A549 (cell line): ENCODE results near the gene HOOK1. TPM values are rescaled to one million over a fixed set of nuclear protein-coding genes. Genes with fewer than 3 reads are reported as not detected.
"Not testable (repeated sequence)": the region's sequence is repeated elsewhere in the genome, so short reads cannot be mapped to it uniquely, and the experiment has no call there.

Source experiments
- ATAC-seq, 2 experiments: fragments of 200-7000 bp in 1 of 2; fragments of >200 bp in 1 of 2; cut with Nextera tagmentation in 1 of 2; cut with Tn5 transposase in 1 of 2; 3 replicates each; pipeline versions ENCODE4 v1.8.0 to v1.9.1; 2018 to 2020; ENCODE audit warnings: mild to moderate bottlenecking in 1 of 2, moderate library complexity in 1 of 2
- CTCF ChIA-PET: fragments of 300-600 bp; sonication (Branson Sonifier 250); formaldehyde crosslinking; extraction: SDS; loops from one replicate; lab custom pipeline; 2021; ENCODE audit warnings: antibody characterized with exemption, inconsistent platforms; lab: Yijun Ruan, JAX
- POLR2A ChIA-PET: fragments of 350-600 bp; formaldehyde crosslinking; extraction: SDS; loops from one replicate; lab custom pipeline; 2021; ENCODE audit warnings: antibody characterized with exemption, inconsistent platforms; lab: Yijun Ruan, JAX
- DNase-seq, 2 experiments: peaks; one replicate each; pipeline versions ENCODE4 v3.0.0 to v3.0.0-alpha.2; 2011 to 2016; ENCODE audit warnings: low read depth in 1 of 2, low spot score in 1 of 2
- FAIRE-seq: peaks from 2 replicates; lab custom pipeline; 2011; peaks lifted over from hg19 to GRCh38; lab: Jason Lieb, UNC
- H3K27ac ChIP-seq, 2 experiments: fragments of >200 bp; sonication (Bioruptor Twin); formaldehyde crosslinking; 3 replicates each; pipeline ENCODE4 v1.5.1; 2016 to 2017
- H3K4me1 ChIP-seq: fragments of >200 bp; sonication (Bioruptor Twin); formaldehyde crosslinking; 3 replicates; pipeline ENCODE4 v1.6.1; 2016
- H3K4me2 ChIP-seq: fragments of >200 bp; sonication (Bioruptor Twin); formaldehyde crosslinking; 3 replicates; pipeline ENCODE4 v1.6.1; 2016
- H3K4me3 ChIP-seq: fragments of >200 bp; sonication (Bioruptor Twin); formaldehyde crosslinking; 3 replicates; pipeline ENCODE4 v1.5.1; 2016
- H3K9me3 ChIP-seq: fragments of >200 bp; sonication (Bioruptor Twin); formaldehyde crosslinking; 3 replicates; pipeline ENCODE4 v1.6.1; 2016
- CHD4 ChIP-seq: fragments of 200-600 bp; sonication (generic); IDR thresholded peaks from 2 replicates; pipeline ENCODE4 v1.6.1; 2016; ENCODE audit warnings: antibody characterized with exemption, mild to moderate bottlenecking, borderline replicate concordance
- EHF ChIP-seq: fragments of 250-450 bp; sonication (Bioruptor Pico); IDR thresholded peaks from 2 replicates; pipeline ENCODE4 v1.5.0; 2020; ENCODE audit warnings: mild to moderate bottlenecking
- EHMT2 ChIP-seq: fragments of 200-600 bp; sonication (generic); IDR thresholded peaks from 2 replicates; pipeline ENCODE4 v1.6.1; 2016; ENCODE audit warnings: antibody characterized with exemption, low read depth, mild to moderate bottlenecking, moderate library complexity
- FOSB ChIP-seq: fragments of 250-450 bp; sonication (Bioruptor Pico); IDR thresholded peaks from 2 replicates; pipeline ENCODE4 v1.5.0; 2020; ENCODE audit warnings: mild to moderate bottlenecking, moderate library complexity
- FOSL2 ChIP-seq, 2 experiments: fragments of 450-650 bp in 1 of 2; fragments of >200 bp in 1 of 2; sonication (Bioruptor Twin) in 1 of 2; formaldehyde crosslinking; IDR thresholded peaks; 2 replicates each; pipeline versions ENCODE4 v1.5.0 to v1.6.1; 2016 to 2020; ENCODE audit warnings: mild to moderate bottlenecking in 1 of 2, moderate library complexity in 1 of 2
- FOXS1 ChIP-seq: fragments of 250-450 bp; sonication (Bioruptor Pico); IDR thresholded peaks from 2 replicates; pipeline ENCODE4 v1.5.0; 2020; ENCODE audit warnings: mild to moderate bottlenecking, moderate library complexity
- HDAC2 ChIP-seq: fragments of 200-600 bp; sonication (generic); IDR thresholded peaks from 2 replicates; pipeline ENCODE4 v1.6.1; 2016
- HOXA7 ChIP-seq: fragments of 250-450 bp; sonication (Bioruptor Pico); IDR thresholded peaks from 2 replicates; pipeline ENCODE4 v1.5.0; 2020; ENCODE audit warnings: mild to moderate bottlenecking, moderate library complexity
- HOXB5 ChIP-seq: fragments of 250-450 bp; sonication (Bioruptor Pico); IDR thresholded peaks from 2 replicates; pipeline ENCODE4 v1.5.0; 2020; ENCODE audit warnings: mild to moderate bottlenecking, moderate library complexity
- JUNB ChIP-seq: fragments of >200 bp; sonication (Bioruptor Twin); formaldehyde crosslinking; IDR thresholded peaks from 2 replicates; pipeline ENCODE4 v1.6.1; 2016
- KDM1A ChIP-seq: fragments of 200-600 bp; sonication (generic); IDR thresholded peaks from 2 replicates; pipeline ENCODE4 v1.6.1; 2016; ENCODE audit warnings: low read depth, mild to moderate bottlenecking
- MAZ ChIP-seq: fragments of 150-350 bp; IDR thresholded peaks from 2 replicates; pipeline ENCODE4 v1.6.1; 2014; ENCODE audit warnings: antibody characterized with exemption, low read depth, low read length, borderline replicate concordance
- NFE2L2 ChIP-seq: fragments of 150-350 bp; conservative IDR thresholded peaks from 2 replicates; pipeline ENCODE4 v1.6.1; 2014; ENCODE audit warnings: low read length
- NR3C1 ChIP-seq: fragments of >200 bp; sonication (Bioruptor Twin); formaldehyde crosslinking; IDR thresholded peaks from 3 replicates; pipeline ENCODE4 v1.6.1; 2017
- POLR2A ChIP-seq: IDR thresholded peaks from 2 replicates; pipeline ENCODE4 v1.6.1; 2012; ENCODE audit warnings: mild to moderate bottlenecking, low read length
- RNF2 ChIP-seq: fragments of 200-600 bp; sonication (generic); IDR thresholded peaks from 2 replicates; pipeline ENCODE4 v1.6.1; 2016; ENCODE audit warnings: low read depth, mild to moderate bottlenecking, antibody characterized with exemption, moderate library complexity, borderline replicate concordance
- SMC3 ChIP-seq: fragments of >200 bp; sonication (Bioruptor Twin); formaldehyde crosslinking; IDR thresholded peaks from 3 replicates; pipeline ENCODE4 v1.6.1; 2018; ENCODE audit warnings: inconsistent platforms
- SREBF2 ChIP-seq: fragments of 450-650 bp; IDR thresholded peaks from 2 replicates; pipeline ENCODE4 v1.6.1; 2014; ENCODE audit warnings: mild to moderate bottlenecking, moderate library complexity
- ZC3H11A ChIP-seq: fragments of 450-650 bp; IDR thresholded peaks from 2 replicates; pipeline ENCODE4 v1.6.1; 2014; ENCODE audit warnings: antibody characterized with exemption, mild to moderate bottlenecking
- ZNF302 ChIP-seq: fragments of 250-450 bp; sonication (Bioruptor Pico); IDR thresholded peaks from 2 replicates; pipeline ENCODE4 v1.9.0; 2021; ENCODE audit warnings: inconsistent platforms, mild to moderate bottlenecking, moderate library complexity
- WGBS: methylation state at CpG from one replicate; pipeline ENCODE4 v1.1.6; 2017; ENCODE audit errors: missing lambda C conversion rate; 5-methylcytosine and 5-hydroxymethylcytosine counted together
- polyA plus RNA-seq, 4 experiments: library from polyadenylated mRNA; depleted of rRNA in 3 of 4; stranded (reverse); fragments of >200 nt; fragmentation: RNase III in 1 of 4; extraction: RNeasy Plus Mini Kit Qiagen cat#74134 plus additional on column Dnase treatment in 1 of 4; gene quantifications; 2 replicates in 3 of 4; 3 replicates in 1 of 4; pipeline ENCODE4 v1.2.3, GENCODE V29; 2011 to 2017
- TF ChIP-seq, protein P1 (sequence below): IDR thresholded peaks from 2 replicates; pipeline ENCODE4 v1.6.1; 2012
- TF ChIP-seq, protein P2 (sequence below): fragments of 450-650 bp; IDR thresholded peaks from 2 replicates; pipeline ENCODE4 v1.6.1; 2014; ENCODE audit warnings: antibody characterized with exemption
- TF ChIP-seq, protein P3 (sequence below): fragments of 250-450 bp; sonication (Bioruptor Pico); IDR thresholded peaks from 2 replicates; pipeline ENCODE4 v1.5.0; 2020; ENCODE audit warnings: low read depth, mild to moderate bottlenecking, moderate library complexity
- TF ChIP-seq, protein P4 (sequence below): fragments of >200 bp; sonication (Bioruptor Twin); formaldehyde crosslinking; IDR thresholded peaks from 3 replicates; pipeline ENCODE4 v1.5.1; 2016

The HOOK1 gene
- polyA plus RNA-seq, 2 of the 4 experiments (the other 2 are of a cell fraction), result 0.46 to 1.3 TPM

DNA sequence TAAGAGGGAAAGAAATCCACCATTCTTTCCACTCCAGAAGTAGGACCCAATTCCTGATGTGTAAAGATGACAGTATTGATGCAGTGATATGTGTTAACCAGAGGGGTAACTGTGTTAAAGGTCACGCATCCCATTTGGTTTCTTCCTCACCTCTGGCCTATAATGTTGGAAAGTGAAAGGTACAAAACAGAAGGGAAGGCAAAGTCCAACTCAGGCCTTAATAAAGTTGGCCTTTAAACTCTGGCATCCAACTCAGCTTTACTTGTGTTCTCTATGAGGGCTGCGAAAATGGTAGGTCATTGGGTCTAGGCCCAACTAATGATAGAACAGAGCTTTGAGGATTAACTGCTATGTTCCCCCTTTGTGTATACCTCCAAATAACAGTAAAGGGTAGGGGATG lies 93.9 kb downstream of the HOOK1 start:
- FAIRE-seq, result no peak
- DNase-seq, result no peak
- no peak for ATAC-seq
- 82% methylated on average over 2 of the region's 2 CpGs for WGBS
- H3K4me2 ChIP-seq, result no peak overlapping the region
- TF ChIP-seq, protein P1, sequence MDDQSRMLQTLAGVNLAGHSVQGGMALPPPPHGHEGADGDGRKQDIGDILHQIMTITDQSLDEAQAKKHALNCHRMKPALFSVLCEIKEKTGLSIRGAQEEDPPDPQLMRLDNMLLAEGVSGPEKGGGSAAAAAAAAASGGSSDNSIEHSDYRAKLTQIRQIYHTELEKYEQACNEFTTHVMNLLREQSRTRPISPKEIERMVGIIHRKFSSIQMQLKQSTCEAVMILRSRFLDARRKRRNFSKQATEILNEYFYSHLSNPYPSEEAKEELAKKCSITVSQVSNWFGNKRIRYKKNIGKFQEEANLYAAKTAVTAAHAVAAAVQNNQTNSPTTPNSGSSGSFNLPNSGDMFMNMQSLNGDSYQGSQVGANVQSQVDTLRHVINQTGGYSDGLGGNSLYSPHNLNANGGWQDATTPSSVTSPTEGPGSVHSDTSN, result no peak
- TF ChIP-seq JUNB (no peak), NR3C1 (no peak), FOXS1 (no peak), ZC3H11A (no peak)
- H3K27ac ChIP-seq, result no peak overlapping the region
- CTCF ChIA-PET, result interaction anchor here (1.7 kb wide), 1 partner anchor 39 kb away, joined by 4 read pairs; no protein-coding TSS in a partner anchor
- no peak overlapping the region for H3K4me3 ChIP-seq
- no peaks in the 10 kb centered on the region for H3K4me1 ChIP-seq
- no peaks in the 10 kb centered on the region for H3K9me3 ChIP-seq
- POLR2A ChIA-PET, result no interaction called here

DNA sequence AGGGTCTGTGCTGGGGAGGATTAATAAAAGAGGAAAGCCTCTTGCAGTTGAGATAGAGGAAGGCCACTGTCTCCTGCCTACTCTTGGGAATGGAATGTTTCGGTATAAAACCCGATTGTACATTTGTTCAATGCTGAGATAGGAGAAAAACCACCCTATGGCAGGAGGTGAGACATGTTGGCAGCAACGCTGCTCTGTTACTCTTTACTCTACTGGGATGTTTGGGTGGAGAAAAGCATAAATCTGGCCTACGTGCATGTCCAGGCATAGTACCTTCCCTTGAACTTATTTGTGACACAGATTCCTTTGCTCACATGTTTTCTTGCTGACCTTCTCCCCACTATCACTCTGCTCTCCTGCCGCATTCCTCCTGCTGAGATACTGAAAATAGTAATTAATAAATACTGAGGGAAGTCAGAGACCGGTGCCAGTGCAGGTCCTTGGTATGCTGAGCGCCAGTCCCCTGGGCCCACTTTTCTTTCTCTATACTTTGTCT lies 100.1 kb downstream of the HOOK1 start:
- ATAC-seq, FAIRE-seq, H3K4me2 ChIP-seq, POLR2A ChIA-PET, CTCF ChIA-PET, H3K27ac ChIP-seq, H3K4me3 ChIP-seq, DNase-seq, H3K9me3 ChIP-seq, H3K4me1 ChIP-seq: not testable (repeated sequence)
- WGBS, result 34% methylated on average over 7 of the region's 7 CpGs

DNA sequence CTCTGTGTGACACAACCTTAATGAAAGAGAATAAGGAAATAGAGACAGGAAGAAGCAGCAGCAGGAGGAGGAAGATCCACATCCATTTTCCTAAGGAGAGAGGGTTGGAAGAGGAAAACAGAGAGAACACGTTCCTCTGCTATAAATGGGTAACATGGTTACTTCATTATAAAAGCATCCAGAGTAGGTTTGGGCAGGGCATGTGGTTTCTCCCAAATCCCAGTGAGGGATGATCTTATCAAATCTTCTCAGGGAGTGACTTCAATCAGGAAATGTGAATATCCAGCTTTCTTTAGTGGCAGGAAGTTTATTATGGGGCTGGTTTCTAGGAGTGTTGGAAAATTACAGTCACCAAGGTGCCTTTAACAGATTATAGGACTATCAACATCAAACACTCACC lies 100.8 kb downstream of the HOOK1 start:
- no peak overlapping the region for H3K27ac ChIP-seq
- no peaks in the 10 kb centered on the region for H3K9me3 ChIP-seq
- no peaks in the 10 kb centered on the region for H3K4me1 ChIP-seq
- CTCF ChIA-PET, result interaction anchor here (0.7 kb wide), 1 partner anchor 1482 kb away, joined by 3 read pairs; no protein-coding TSS in a partner anchor
- TF ChIP-seq CHD4 (no peak), HOXA7 (CRISPR knock-in tag) (no peak), POLR2A (no peak), ZC3H11A (no peak), FOSB (CRISPR knock-in tag) (no peak), HDAC2 (no peak), RNF2 (no peak), SREBF2 (no peak), EHF (CRISPR knock-in tag) (no peak), FOXS1 (no peak), NFE2L2 (no peak), FOSL2 (IDR thresholded peaks at IDR 0.05) (no peak), FOSL2 (CRISPR knock-in tag; IDR thresholded peaks at IDR 0.05) (no peak), HOXB5 (CRISPR knock-in tag) (no peak)
- TF ChIP-seq, protein P2, sequence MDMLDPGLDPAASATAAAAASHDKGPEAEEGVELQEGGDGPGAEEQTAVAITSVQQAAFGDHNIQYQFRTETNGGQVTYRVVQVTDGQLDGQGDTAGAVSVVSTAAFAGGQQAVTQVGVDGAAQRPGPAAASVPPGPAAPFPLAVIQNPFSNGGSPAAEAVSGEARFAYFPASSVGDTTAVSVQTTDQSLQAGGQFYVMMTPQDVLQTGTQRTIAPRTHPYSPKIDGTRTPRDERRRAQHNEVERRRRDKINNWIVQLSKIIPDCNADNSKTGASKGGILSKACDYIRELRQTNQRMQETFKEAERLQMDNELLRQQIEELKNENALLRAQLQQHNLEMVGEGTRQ, result no peak
- TF ChIP-seq, protein P3, sequence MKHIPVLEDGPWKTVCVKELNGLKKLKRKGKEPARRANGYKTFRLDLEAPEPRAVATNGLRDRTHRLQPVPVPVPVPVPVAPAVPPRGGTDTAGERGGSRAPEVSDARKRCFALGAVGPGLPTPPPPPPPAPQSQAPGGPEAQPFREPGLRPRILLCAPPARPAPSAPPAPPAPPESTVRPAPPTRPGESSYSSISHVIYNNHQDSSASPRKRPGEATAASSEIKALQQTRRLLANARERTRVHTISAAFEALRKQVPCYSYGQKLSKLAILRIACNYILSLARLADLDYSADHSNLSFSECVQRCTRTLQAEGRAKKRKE (CRISPR knock-in tag), result no peak
- WGBS, result 5% methylated on average over 1 of the region's 1 CpG
- no peak for ATAC-seq
- H3K4me3 ChIP-seq, result no peak overlapping the region
- POLR2A ChIA-PET, result no interaction called here
- no peak for DNase-seq
- FAIRE-seq, result no peak
- H3K4me2 ChIP-seq, result no peak overlapping the region

DNA sequence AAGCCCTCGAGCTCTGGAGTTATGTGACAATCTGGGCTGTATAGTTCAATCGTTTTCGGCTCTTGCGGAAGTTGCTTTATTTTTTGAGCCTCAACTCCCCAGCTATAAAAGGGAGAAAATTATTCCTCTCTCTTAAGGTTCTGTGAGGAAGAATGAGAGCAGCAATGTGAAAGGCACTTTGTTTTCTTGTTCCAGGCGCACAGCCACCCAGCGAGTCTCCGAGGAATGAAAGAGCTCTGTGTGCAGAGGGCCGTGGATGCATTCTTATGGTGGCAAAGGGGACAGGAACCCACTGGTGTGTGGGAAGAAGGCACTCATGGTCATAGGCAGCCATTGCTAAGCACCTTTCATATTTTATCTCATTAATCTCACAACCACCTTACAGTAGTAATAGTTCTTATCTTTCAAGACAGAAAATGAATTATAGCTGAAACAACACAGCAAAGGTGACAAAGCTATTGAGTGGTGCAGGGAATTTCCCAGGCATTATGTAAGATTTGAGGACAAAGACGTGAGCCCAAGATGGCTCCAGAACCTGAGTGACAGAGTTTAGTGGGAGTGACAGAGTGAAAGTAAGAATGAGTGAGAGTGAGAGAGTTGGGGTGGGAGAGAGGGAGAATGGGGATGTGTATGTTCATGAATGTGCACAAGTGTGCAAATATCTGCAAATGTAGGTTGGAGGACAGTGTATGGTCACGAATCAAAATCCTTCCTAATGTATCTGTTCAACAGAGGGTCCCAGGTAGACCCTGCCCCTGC lies 102.5 kb downstream of the HOOK1 start:
- no peaks in the 10 kb centered on the region for H3K9me3 ChIP-seq
- POLR2A ChIA-PET, result no interaction called here
- WGBS, result 51% methylated on average over 10 of the region's 10 CpGs
- CTCF ChIA-PET, result no interaction called here
- FAIRE-seq (no peak), ATAC-seq (no peak), DNase-seq (no peak)
- H3K27ac ChIP-seq, result no peak overlapping the region
- no peaks in the 10 kb centered on the region for H3K4me1 ChIP-seq
- no peak overlapping the region for H3K4me2 ChIP-seq
- no peak overlapping the region for H3K4me3 ChIP-seq
- TF ChIP-seq, protein P2, result no peak
- TF ChIP-seq ZNF302 (CRISPR knock-in tag), result no peak
- TF ChIP-seq, protein P1, result no peak
- TF ChIP-seq SMC3, result no peak
- TF ChIP-seq KDM1A, result no peak
- TF ChIP-seq HOXB5 (CRISPR knock-in tag), result no peak
- no peak for TF ChIP-seq EHF (CRISPR knock-in tag)
- no peak for TF ChIP-seq FOSB (CRISPR knock-in tag)
- TF ChIP-seq, protein P4, sequence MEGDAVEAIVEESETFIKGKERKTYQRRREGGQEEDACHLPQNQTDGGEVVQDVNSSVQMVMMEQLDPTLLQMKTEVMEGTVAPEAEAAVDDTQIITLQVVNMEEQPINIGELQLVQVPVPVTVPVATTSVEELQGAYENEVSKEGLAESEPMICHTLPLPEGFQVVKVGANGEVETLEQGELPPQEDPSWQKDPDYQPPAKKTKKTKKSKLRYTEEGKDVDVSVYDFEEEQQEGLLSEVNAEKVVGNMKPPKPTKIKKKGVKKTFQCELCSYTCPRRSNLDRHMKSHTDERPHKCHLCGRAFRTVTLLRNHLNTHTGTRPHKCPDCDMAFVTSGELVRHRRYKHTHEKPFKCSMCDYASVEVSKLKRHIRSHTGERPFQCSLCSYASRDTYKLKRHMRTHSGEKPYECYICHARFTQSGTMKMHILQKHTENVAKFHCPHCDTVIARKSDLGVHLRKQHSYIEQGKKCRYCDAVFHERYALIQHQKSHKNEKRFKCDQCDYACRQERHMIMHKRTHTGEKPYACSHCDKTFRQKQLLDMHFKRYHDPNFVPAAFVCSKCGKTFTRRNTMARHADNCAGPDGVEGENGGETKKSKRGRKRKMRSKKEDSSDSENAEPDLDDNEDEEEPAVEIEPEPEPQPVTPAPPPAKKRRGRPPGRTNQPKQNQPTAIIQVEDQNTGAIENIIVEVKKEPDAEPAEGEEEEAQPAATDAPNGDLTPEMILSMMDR, result no peak
- TF ChIP-seq EHMT2, result no peak
- no peak for TF ChIP-seq MAZ
